Endothelial cell (in vitro differentiated cells): ENCODE results near the gene PTGER1. TPM values are rescaled to one million over a fixed set of nuclear protein-coding genes. Genes with fewer than 3 reads are reported as not detected.

Source experiments
- DNase-seq: peaks from one replicate; pipeline ENCODE4 v3.0.0; 2021; ENCODE audit warnings: low spot score
- H3K27ac Mint-ChIP-seq: one replicate; pipeline ENCODE4 v1.8.0; 2021; ENCODE audit warnings: mixed read lengths, inconsistent platforms; ENCODE audit not compliant: unreplicated experiment
- H3K27me3 Mint-ChIP-seq: one replicate; pipeline ENCODE4 v1.8.0; 2021; ENCODE audit warnings: mild to moderate bottlenecking, moderate library complexity, mixed read lengths, inconsistent platforms; ENCODE audit not compliant: unreplicated experiment
- H3K36me3 Mint-ChIP-seq: one replicate; pipeline ENCODE4 v1.8.0; 2021; ENCODE audit warnings: mild to moderate bottlenecking, low read depth, mixed read lengths, inconsistent platforms; ENCODE audit not compliant: unreplicated experiment
- H3K4me1 Mint-ChIP-seq: one replicate; pipeline ENCODE4 v1.8.0; 2021; ENCODE audit warnings: mild to moderate bottlenecking, mixed read lengths, inconsistent platforms; ENCODE audit not compliant: unreplicated experiment
- H3K4me3 Mint-ChIP-seq: one replicate; pipeline ENCODE4 v1.8.0; 2021; ENCODE audit warnings: mild to moderate bottlenecking, mixed read lengths, inconsistent platforms; ENCODE audit not compliant: unreplicated experiment
- H3K9me3 Mint-ChIP-seq: one replicate; pipeline ENCODE4 v1.8.0; 2021; ENCODE audit warnings: mixed read lengths, inconsistent platforms; ENCODE audit not compliant: unreplicated experiment
- CTCF ChIP-seq: fragments of 200-600 bp; sonication (generic); IDR thresholded peaks from one replicate; pipeline ENCODE4 v1.5.0; 2021; ENCODE audit warnings: antibody characterized with exemption; ENCODE audit not compliant: unreplicated experiment
- total RNA-seq: library from RNA; stranded (reverse); fragmentation: NEBNext Ultra II Directional; extraction: Animal tissue kit (Norgen Biotek cat#: 25700); gene quantifications from one replicate; pipeline ENCODE4 v1.2.1, GENCODE V29; 2021; ENCODE audit not compliant: unreplicated experiment

PTGER1 gene
- total RNA-seq, 1 donor from 2014 or later = 0.31 TPM

- H3K9me3 Mint-ChIP-seq = no peaks in the 10 kb centered on the region
- H3K4me3 Mint-ChIP-seq = no peak overlapping the region
- peaks cover 8% of the 10 kb centered on the region for H3K4me1 Mint-ChIP-seq
- H3K27me3 Mint-ChIP-seq = peaks cover 25% of the 10 kb centered on the region
- H3K27ac Mint-ChIP-seq = no peak overlapping the region
- peaks cover 26% of the 10 kb centered on the region for H3K36me3 Mint-ChIP-seq
- DNase-seq = no peak
- no peak for TF ChIP-seq CTCF
Measured at GRCh38 chr19:14478113-14478545, 3.0 kb upstream of the PTGER1 start.

GRCh38 chr19:14477418-14478112, 2.4 kb upstream of the PTGER1 start:
- no peak overlapping the region for H3K4me3 Mint-ChIP-seq
- no peak for TF ChIP-seq CTCF
- H3K27ac Mint-ChIP-seq = no peak overlapping the region

GRCh38 chr19:14476673-14477401, 1.7 kb upstream of the PTGER1 start:
- Mint-ChIP-seq H3K9me3 (no peaks in the 10 kb centered on the region), H3K4me1 (peaks cover 13% of the 10 kb centered on the region), H3K27ac (peak overlapping the region; percentile 36), H3K27me3 (peaks cover 31% of the 10 kb centered on the region), H3K4me3 (peak overlapping the region; percentile 33), H3K36me3 (peaks cover 21% of the 10 kb centered on the region)
- TF ChIP-seq CTCF = no peak
- no peak for DNase-seq

More at GRCh38 chr19:14477418-14478112, 2.4 kb upstream of the PTGER1 start:
- Mint-ChIP-seq H3K4me1 (peaks cover 13% of the 10 kb centered on the region), H3K36me3 (peaks cover 26% of the 10 kb centered on the region), H3K27me3 (peaks cover 28% of the 10 kb centered on the region), H3K9me3 (no peaks in the 10 kb centered on the region)
- no peak for DNase-seq

- Mint-ChIP-seq H3K9me3 (no peaks in the 10 kb centered on the region), H3K27me3 (peaks cover 33% of the 10 kb centered on the region), H3K4me3 (peak overlapping the region; percentile 33), H3K4me1 (peaks cover 13% of the 10 kb centered on the region), H3K27ac (peak overlapping the region; percentile 72), H3K36me3 (peaks cover 19% of the 10 kb centered on the region)
- TF ChIP-seq CTCF = no peak
- DNase-seq = no peak
Measured at GRCh38 chr19:14476327-14476672, 1.1 kb upstream of the PTGER1 start.

- H3K27ac Mint-ChIP-seq = peak overlapping the region; percentile 66
- peaks cover 19% of the 10 kb centered on the region for H3K36me3 Mint-ChIP-seq
- H3K27me3 Mint-ChIP-seq = peaks cover 36% of the 10 kb centered on the region
- no peaks in the 10 kb centered on the region for H3K9me3 Mint-ChIP-seq
- DNase-seq = no peak
- no peak for TF ChIP-seq CTCF
- peak overlapping the region; percentile 57 for H3K4me3 Mint-ChIP-seq
- H3K4me1 Mint-ChIP-seq = peaks cover 13% of the 10 kb centered on the region
Measured at GRCh38 chr19:14474827-14475226, 327 bp downstream of the PTGER1 start.
